HG02759 (cell line): ENCODE measurements around the gene COMMD1.

Experiments used
- ATAC-seq: cut with Tn5 transposase; IDR thresholded peaks from one replicate; pipeline ENCODE4 v1.9.1; 2021; ENCODE audit warnings: mild to moderate bottlenecking, moderate library complexity; ENCODE audit not compliant: unreplicated experiment

COMMD1 gene

DNA sequence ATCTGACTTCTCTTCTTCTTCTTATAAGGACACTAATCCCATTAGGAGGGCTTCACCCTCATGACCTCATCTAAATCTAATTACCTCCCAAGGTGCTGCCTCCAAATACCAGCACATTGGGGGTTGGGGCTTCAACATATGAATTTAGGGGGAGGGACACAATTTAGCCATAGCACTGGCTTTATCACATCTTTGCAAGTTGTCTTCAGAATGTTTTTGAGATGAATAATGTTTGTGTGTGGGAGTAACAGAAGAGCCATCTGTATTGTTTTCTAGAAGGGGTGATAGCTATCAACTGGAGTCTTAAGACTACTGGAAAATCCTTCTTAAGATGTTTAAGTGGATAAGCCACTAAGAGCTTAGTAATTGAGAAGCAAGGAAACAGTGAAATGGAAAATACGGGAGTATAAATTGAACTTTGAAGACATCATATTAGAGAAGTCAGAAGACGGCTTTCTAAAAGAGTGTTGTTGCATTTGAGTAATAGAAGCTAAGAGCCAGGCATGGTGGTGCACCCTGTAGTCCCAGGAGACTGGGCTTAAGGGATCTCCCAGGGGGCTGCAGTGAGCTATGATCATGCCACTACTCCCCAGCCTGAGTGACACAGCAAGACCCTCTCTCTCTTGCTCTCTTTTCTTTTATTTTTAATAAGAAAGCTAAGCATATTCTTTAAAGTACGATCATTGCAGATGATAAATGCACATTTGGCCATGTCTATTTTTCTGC is 257.8 kb downstream of the COMMD1 start:
- ATAC-seq: no peak

DNA sequence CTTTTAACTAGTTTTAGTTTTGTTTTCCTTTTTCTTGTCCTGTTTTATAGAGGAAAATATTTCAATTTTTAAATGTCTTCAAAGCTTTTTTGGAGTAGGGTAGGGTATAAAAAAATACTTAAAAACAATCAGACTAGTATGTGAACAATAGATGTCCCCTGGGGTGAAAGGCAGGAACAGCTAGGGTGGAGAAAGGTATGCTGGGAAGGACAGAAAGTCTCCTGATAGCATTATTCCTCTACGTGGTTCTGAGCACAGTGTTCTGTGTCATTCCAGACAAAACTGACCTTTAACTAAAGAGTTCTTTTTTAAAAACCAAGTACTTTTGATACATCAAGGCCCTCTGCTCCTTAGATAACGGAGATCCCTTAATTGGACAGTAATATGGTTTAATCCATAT is 258.4 kb downstream of the COMMD1 start:
- no peak for ATAC-seq

DNA sequence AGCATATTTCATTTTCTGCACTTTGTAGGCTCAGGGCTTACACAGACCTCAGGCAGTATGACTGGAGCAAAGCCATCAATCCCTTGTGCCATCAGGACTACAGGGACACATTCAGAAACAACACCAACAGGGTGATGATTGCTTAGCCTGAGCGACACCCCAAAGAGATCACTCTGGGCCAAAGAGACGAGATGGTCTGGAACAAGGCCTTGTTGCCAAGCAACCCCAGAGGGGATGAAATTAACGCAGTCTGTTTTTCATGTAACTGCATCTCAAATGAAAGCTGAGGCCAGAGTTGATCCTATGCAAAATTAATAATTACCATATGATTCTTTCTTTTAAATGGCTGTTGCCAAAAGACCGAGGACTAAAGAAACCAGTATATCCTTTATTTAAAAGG is 270.3 kb downstream of the COMMD1 start:
- ATAC-seq: no peak

DNA sequence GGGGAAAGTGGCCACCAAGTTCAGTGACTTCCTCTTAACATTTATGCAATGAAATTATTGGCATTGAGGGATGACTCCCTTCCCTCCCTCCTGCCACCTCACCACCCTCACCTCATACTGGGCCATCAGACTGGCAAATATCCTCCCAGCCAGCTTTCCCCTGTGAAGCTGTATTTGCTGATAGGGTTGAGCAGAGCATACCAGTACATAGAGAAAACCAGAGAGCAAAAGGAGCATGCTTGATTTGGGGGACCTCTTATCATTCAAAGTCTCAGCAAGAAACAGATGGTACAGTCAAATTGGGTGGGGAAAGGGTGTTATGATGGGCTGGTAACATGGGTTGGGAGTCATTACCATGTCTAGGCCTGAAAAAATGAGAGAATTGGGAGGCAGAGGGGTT is 271.3 kb downstream of the COMMD1 start:
- ATAC-seq: no peak

DNA sequence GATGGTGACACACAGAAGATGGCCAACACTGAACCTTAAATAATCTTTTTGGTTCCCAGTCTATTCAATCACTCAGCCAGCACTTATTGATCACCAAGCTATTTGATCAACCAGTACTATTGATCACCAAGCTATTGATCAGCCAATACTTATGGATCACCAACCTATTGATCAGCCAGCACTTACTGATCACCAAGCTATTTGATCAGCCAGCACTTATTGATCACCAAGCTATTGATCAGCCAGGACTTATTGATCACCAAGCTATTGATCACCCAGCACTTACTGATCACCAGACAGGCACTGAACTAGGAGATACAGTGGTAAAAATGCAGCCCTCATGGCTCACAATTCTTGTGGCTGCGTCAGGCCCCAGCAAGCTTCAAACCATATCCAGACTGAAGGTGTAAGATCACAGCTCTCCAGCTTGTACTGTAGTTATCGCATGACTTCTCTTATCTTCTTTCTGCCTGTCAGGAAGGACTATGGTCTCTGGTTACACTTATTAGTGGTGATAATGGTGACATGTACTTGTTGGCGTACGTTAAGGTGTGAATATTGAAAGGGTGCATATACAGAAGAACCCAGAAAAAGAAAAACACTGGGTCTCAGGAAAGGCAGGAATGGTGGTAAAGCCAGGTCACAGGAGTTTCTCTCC is 272.0 kb downstream of the COMMD1 start:
- ATAC-seq: no peak

DNA sequence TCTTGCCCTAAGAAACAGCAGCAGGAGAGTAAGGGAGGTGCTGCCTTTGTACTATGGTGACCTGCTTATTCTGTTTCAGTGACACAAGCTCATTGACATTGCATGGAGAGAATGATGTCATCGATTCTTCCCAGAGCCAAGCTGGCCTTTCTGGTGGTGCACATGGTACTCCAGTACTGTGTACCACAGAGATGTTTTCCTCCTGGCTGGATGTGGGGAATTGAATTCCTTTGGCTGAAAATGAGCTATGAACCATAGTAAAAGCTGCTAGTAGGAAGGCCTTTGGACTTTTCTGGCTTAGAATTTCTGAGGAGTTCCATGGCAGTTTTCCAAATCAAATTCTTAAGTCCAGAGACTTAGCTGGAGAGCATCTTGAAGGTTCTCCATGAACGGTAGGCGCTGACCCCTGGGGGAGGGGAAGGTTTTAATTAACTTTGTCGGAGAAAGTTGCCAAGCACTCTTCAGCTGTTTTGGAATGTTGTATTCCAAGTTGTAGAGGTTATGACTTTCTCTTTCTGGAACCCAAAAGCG is 273.3 kb downstream of the COMMD1 start:
- ATAC-seq: no peak

DNA sequence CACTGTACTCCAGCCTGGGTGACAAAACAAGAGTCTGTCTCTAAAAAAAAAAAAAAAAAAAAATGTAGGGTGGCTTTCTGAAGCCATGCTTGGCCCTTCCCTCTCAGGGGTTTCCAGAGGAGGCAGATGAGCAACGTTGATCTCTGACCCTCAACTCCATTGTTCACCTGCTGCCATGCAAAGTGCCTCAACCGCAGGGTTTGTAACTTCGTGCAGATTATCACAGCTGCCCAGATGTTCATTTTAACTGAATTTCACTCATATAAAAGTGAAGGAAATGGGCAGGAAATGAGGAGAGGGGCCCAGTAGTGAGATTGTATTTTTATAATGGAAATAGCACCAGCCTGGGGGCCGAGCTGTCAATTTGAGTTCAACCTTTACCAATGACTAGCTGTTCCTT is 275.5 kb downstream of the COMMD1 start:
- peak; percentile 60 for ATAC-seq

DNA sequence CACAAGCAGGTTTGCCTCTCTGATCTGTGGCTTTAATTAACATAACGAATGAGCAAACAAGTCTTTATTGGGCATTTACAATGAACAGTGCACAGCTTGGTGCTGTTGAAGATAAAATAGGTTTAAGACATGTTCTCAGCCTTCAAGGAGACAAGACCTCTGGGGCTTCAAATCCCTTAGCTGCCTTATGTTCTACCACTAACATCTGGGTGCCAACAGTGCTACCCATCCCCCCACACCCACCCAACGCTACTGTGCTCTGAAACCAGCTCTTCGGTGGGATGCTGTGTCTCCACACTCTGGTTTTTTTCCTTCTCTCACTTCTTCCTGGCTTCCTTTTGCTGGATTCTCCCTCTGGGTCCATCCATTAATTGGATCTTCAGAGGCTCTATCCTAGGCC is 276.4 kb downstream of the COMMD1 start:
- no peak for ATAC-seq

DNA sequence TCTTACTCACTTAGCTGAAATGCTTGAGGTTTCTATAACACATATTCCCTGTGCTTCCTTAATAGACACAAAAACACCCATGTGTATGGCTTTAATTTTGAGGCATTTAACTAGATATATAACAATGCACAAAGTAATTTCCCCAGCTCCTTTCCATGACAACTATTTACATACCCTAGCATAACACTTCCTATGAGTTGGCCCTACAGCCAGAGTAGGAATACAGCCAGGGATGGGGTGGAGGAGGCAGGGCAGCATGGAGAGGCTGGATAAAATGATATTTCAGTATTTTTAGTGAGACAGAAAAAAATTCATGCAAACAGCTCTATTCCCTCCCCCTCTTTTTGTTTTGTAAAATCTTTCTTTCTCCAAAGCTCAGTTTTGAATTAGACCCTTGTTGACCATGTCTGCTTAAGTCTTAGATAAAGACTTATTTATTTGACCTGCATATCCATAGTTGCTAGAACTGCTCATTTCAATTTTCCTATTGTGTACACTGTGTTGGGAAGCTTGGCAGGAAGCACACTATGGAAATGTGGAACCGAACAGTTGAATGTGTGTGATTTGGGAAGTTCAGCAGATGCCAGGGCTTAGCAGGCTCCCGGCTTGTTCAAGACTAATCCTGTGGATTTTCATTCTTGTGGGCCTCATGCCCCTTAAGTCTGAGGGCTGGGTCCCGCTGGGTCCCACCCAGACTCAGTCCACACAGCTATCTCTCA is 279.2 kb downstream of the COMMD1 start:
- ATAC-seq: no peak
